ENCODE data around the gene SNAP25.
A peak's percentile ranks its signal among the peaks of the same experiment; 100 is the strongest.

The SNAP25 gene

DNA sequence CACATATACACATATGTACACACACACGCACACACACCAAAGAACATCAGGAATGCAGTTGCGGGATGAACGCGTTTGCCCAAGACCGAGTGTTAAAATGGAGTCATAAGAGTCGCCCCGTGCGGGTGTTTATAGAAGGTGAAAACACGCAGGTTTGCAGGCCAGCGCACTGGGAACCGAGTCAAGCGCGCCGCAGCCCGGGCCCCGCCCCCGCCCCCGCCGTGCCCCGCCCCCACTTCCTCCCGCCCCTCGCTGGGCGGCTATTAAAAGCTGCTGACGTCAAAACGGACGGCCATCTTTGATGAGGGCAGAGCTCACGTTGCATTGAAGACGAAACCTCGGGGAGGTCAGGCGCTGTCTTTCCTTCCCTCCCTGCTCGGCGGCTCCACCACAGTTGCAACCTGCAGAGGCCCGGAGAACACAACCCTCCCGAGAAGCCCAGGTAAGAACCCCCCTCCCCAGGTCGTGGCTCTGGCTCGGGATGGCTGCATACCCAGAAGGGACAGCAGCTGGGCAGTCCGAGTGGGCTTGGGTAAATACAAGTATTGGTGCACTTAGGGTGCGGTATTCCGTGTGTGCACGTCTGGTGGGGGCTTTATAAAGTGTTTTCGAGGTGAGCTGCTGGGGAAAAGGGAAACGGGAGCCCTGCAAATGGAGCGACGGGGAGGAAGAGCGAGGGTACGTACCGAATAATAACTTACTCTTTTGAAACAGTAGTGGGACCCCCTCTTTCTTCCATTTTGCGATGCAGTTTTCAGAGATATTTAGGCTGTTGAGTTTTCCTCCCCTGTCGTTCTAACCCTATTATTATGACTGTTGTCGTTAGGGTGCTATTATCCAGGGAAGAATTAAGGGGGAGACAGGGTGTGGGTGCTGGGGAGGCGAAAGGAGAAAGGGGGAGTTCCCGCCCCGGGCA, at the start of gene SNAP25:
Gene SNAP25 (plus strand): TSS at position 295 of the 916 bp plus-strand sequence. CDS start 56,662 bp downstream, outside the sequence.
- FAIRE-seq = no peak
- DNase-seq (ENCODE audit: insufficient read length, low spot score) = peak; percentile 14

- no peak for DNase-seq (ENCODE audit: insufficient read length, low spot score)
- no peak for FAIRE-seq
Observed at GRCh38 chr20:10169752-10170151, 48.9 kb upstream of the SNAP25 start.

GRCh38 chr20:10170261-10170660, 48.4 kb upstream of the SNAP25 start:
- FAIRE-seq (no peak), DNase-seq (ENCODE audit: insufficient read length, low spot score) (no peak)

GRCh38 chr20:10171864-10172751, 46.5 kb upstream of the SNAP25 start:
- DNase-seq (ENCODE audit: insufficient read length, low spot score) (peak; percentile 56), FAIRE-seq (no peak)

DNA sequence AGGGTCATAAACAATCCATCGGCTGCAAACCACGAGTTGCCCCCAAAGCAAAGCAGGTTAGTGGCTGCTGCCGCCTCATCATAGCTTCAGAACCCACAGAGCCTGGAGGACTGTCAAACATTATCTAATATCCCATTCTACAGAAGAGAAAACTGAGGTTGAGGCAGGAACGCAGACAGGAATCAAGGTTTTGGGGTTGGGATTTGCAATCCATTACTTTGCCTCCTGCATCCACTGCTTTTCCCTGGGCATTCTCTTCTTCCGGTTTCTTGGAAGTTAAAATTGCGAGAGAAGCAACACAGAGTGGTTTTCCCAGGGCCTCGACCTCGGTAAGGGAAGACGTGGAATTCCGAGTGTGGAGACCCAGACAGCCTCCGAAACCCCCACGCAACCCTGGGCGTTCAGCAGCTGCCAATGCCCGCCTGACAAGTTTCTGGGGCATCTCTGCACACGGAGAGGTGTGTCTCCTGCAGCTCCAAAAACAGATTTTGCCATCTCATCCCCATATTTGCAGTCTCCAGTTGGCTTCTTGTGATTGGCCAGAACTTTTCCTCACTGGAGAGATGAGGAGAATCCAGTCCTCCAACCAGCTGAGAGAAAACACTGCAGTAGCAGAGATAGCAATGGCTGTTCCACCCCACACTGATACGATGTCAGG, 45.5 kb upstream of the SNAP25 start:
- FAIRE-seq = no peak
- no peak for DNase-seq (ENCODE audit: insufficient read length, low spot score)

DNA sequence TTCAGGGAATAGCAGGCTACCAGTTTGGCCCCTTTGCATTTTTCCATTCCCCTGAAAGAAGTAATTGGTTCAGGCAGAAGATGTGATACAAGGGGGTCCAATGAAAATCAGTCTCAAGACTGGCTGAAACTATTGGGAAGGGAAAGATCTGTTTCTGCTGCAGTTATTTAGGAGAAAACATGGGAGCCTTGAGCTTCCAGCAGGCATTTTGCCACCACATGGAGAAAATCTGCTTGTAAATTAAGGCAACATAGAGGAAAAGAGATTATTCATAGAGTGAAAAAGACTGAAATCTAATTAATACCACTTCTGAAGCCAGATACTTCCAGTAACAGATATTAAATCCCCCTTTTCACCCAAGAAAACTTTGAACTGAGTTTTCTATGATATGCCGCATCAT, 44.2 kb upstream of the SNAP25 start:
- FAIRE-seq (no peak), DNase-seq (ENCODE audit: insufficient read length, low spot score) (no peak)

GRCh38 chr20:10177326-10177725, 41.3 kb upstream of the SNAP25 start:
- FAIRE-seq = no peak
- DNase-seq (ENCODE audit: insufficient read length, low spot score) = no peak

DNA sequence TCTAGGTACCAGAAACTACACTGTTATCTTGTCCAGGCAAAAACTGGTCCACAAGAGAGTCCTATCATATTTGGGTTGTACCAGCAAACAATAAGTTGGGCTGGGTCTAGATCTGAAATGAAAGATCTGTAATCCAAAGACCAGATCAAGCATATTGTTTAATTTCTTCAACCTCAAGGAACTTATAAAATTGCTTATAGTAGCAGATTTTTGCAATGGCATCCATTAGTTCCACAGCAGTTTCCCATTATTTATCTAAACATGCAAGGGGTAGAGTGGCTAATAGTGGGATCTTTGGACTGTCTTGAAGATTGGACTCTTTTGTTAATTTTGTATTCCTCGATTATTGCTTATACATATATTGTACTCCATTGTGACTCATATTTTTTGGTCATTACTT, 40.5 kb upstream of the SNAP25 start:
- DNase-seq (ENCODE audit: insufficient read length, low spot score) (no peak), FAIRE-seq (no peak)

DNA sequence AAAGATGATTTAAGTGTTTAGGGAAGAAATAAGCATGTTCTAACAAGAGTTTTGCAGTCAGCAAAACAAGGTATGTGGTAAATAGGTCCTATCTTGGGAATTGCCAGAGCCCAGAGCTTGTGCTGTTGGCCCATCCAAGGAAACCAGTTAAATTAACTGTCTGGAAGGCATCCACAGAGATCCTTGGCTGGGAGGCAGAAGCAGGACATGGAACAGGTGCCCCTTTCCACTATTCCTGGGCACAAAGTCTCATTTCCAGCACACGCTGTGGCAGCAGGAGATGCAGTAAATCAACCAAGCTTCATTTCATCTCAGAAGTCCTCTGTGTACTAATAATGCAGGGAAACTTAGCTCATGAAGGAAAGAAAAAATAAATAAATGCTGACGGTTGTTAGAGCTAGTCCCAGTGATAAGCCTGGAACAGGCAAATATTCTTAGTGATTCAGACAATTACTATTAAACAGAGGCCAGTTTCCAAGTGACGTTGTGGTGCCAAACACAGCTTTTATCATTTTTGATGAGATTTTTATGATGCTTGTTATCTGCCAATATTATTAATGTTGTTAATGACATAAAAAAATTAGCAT, 39.8 kb upstream of the SNAP25 start:
- DNase-seq (ENCODE audit: insufficient read length, low spot score) = no peak
- no peak for FAIRE-seq

GRCh38 chr20:10179574-10180298, 38.9 kb upstream of the SNAP25 start:
- DNase-seq (ENCODE audit: insufficient read length, low spot score) = no peak
- FAIRE-seq = no peak

GRCh38 chr20:10180651-10181235, 37.9 kb upstream of the SNAP25 start:
- FAIRE-seq (no peak), DNase-seq (ENCODE audit: insufficient read length, low spot score) (no peak)

- DNase-seq (ENCODE audit: insufficient read length, low spot score) = no peak
- no peak for FAIRE-seq
Observed at GRCh38 chr20:10185741-10186558, 32.7 kb upstream of the SNAP25 start.

- FAIRE-seq (no peak), DNase-seq (ENCODE audit: insufficient read length, low spot score) (no peak)
Observed at GRCh38 chr20:10190456-10190855, 28.2 kb upstream of the SNAP25 start.

DNA sequence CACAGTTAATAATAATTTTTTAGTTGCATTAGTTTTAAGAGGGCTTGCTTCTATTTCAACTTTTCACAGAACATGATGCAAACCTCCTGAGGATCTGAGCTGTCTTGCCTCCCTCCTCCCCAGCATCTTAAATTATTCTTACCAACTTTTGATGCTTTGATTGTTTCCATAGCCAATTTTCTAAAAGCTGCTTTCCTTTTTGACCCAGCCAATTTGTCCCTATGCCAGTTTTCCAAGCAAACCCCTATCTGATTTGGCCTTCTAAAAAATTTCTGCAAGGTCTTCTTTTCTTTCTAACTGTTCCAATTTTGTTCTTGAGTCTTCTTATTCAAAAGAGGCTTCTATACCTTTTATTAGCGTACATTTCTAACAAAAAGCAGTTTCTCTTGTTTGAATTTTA, 26.5 kb upstream of the SNAP25 start:
- FAIRE-seq = no peak
- no peak for DNase-seq (ENCODE audit: insufficient read length, low spot score)

DNA sequence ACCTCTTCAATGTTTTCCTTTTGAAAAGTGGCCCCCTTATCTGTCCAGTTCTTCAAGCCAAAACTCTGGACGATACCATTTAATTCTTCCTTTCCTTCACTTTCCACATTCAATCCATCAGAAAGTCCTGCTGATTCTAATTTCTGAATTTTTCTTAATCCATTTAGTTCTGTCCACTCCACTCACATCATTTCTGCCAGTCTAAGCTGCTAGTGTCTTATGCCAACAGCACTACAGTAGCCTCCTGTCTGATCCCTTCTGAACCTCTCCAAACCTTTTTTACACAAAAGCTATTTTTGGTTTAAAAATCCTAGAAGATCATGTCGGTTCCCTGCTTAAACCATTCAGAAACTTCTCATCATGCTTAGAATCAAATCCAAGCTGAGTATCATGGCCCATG, 24.5 kb upstream of the SNAP25 start:
- DNase-seq (ENCODE audit: insufficient read length, low spot score) (no peak), FAIRE-seq (no peak)

GRCh38 chr20:10200330-10200729, 18.3 kb upstream of the SNAP25 start:
- FAIRE-seq = no peak
- DNase-seq (ENCODE audit: insufficient read length, low spot score) = no peak

- DNase-seq (ENCODE audit: insufficient read length, low spot score) = no peak
- no peak for FAIRE-seq
Observed at GRCh38 chr20:10201321-10201870, 17.2 kb upstream of the SNAP25 start.

GRCh38 chr20:10209091-10209490, 9.5 kb upstream of the SNAP25 start:
- DNase-seq (ENCODE audit: insufficient read length, low spot score) = no peak
- no peak for FAIRE-seq

All from HTR-8/SVneo (cell line).